Hepatocyte (in vitro differentiated cells): Measurements from ENCODE around the gene KRT85. TPM values are rescaled to one million over a fixed set of nuclear protein-coding genes. Genes with fewer than 3 reads are reported as not detected.

Experiments used
- DNase-seq: peaks from one replicate; pipeline ENCODE4 v3.0.0-alpha.2; 2016; ENCODE audit warnings: low spot score
- H2AFZ ChIP-seq: fragments of 200-600 bp; sonication (generic); 2 replicates; pipeline ENCODE4 v1.6.0; 2016; ENCODE audit warnings: antibody characterized with exemption, mild to moderate bottlenecking
- H3K27ac ChIP-seq: fragments of 200-600 bp; sonication (generic); 2 replicates; pipeline ENCODE4 v1.5.1; 2016; ENCODE audit warnings: mild to moderate bottlenecking
- H3K27me3 ChIP-seq: fragments of 200-600 bp; sonication (generic); 2 replicates; pipeline ENCODE4 v1.6.1; 2016
- H3K36me3 ChIP-seq: fragments of 200-600 bp; sonication (generic); replicated peaks from 2 replicates; pipeline ENCODE4 v1.5.1; 2016; ENCODE audit warnings: low read depth; ENCODE audit not compliant: insufficient read depth
- H3K4me1 ChIP-seq: fragments of 200-600 bp; sonication (generic); 2 replicates; pipeline ENCODE4 v1.5.1; 2016; ENCODE audit warnings: mild to moderate bottlenecking, moderate library complexity; ENCODE audit not compliant: insufficient read depth
- H3K4me2 ChIP-seq: fragments of 200-600 bp; sonication (generic); 2 replicates; pipeline ENCODE4 v1.6.0; 2016
- H3K4me3 ChIP-seq: fragments of 200-600 bp; sonication (generic); 2 replicates; pipeline ENCODE4 v1.5.1; 2016; ENCODE audit warnings: mild to moderate bottlenecking
- H3K79me2 ChIP-seq: fragments of 200-600 bp; sonication (generic); 2 replicates; pipeline ENCODE4 v1.6.0; 2017; ENCODE audit warnings: mild to moderate bottlenecking
- H3K9me2 ChIP-seq: fragments of 200-600 bp; sonication (generic); replicated peaks from 2 replicates; pipeline ENCODE4 v1.6.0; 2017; ENCODE audit warnings: mild to moderate bottlenecking; ENCODE audit not compliant: insufficient read depth
- H3K9me3 ChIP-seq: fragments of 200-600 bp; sonication (generic); 2 replicates; pipeline ENCODE4 v1.5.1; 2016; ENCODE audit warnings: low read depth, mild to moderate bottlenecking
- H4K20me1 ChIP-seq: fragments of 200-600 bp; sonication (generic); 2 replicates; pipeline ENCODE4 v1.6.0; 2016; ENCODE audit warnings: mild to moderate bottlenecking; ENCODE audit not compliant: insufficient read depth, poor library complexity, severe bottlenecking
- EZH2 ChIP-seq: fragments of 200-600 bp; sonication (generic); IDR thresholded peaks from 2 replicates; pipeline ENCODE4 v1.6.1; 2016; ENCODE audit warnings: antibody characterized with exemption, mild to moderate bottlenecking, borderline replicate concordance
- EZH2phosphoT487 ChIP-seq: fragments of 200-600 bp; sonication (generic); IDR thresholded peaks from one replicate; pipeline ENCODE4 v1.6.1; 2018; ENCODE audit warnings: antibody characterized with exemption, mild to moderate bottlenecking, low read depth, moderate library complexity; ENCODE audit not compliant: unreplicated experiment, severe bottlenecking
- WGBS: methylation state at CpG from one replicate; pipeline ENCODE4 v1.1.6; 2016; ENCODE audit warnings: low lambda C conversion rate; ENCODE audit errors: missing lambda C conversion rate; 5-methylcytosine and 5-hydroxymethylcytosine counted together
- polyA plus RNA-seq: library from polyadenylated mRNA; unstranded; fragments of >200 nt; fragmentation: Nextera tagmentation; extraction: Ambion mirVana; gene quantifications from 2 replicates; pipeline ENCODE4 v1.2.1, GENCODE V29; 2016
- total RNA-seq: library from RNA; depleted of rRNA; stranded (reverse); fragments of >200 nt; gene quantifications from 2 replicates; pipeline ENCODE4 v1.2.3, GENCODE V29; 2014
- TF ChIP-seq, protein P1 (sequence below): fragments of 200-600 bp; sonication (generic); IDR thresholded peaks from 2 replicates; pipeline ENCODE4 v1.5.1; 2016; ENCODE audit warnings: antibody characterized with exemption, mild to moderate bottlenecking; ENCODE audit not compliant: poor library complexity

The KRT85 gene
- total and polyA plus RNA-seq, 2 experiments from 2014 or later = not detected

DNA sequence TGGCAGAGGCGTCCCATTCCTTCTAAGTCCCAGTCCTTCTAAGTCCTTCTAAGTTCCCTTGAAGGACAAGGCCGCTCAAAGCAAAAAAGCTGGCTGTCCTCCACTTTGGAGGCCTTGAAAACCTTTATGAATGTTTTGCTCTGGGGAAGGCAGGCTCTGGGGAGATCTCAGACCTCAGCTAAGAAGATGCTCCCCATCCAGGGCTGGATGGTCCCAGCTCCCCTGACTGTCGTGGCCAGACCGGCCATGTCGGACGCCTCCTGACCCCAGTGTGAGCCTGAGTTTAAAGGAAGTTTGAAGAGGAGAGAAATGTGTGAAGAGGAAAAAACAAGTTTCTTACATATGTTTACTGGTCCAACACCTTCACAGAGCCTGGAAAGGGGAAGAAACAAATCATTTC is 12.3 kb upstream of the KRT85 start:
- H2AFZ ChIP-seq = no peak overlapping the region
- TF ChIP-seq, protein P1, sequence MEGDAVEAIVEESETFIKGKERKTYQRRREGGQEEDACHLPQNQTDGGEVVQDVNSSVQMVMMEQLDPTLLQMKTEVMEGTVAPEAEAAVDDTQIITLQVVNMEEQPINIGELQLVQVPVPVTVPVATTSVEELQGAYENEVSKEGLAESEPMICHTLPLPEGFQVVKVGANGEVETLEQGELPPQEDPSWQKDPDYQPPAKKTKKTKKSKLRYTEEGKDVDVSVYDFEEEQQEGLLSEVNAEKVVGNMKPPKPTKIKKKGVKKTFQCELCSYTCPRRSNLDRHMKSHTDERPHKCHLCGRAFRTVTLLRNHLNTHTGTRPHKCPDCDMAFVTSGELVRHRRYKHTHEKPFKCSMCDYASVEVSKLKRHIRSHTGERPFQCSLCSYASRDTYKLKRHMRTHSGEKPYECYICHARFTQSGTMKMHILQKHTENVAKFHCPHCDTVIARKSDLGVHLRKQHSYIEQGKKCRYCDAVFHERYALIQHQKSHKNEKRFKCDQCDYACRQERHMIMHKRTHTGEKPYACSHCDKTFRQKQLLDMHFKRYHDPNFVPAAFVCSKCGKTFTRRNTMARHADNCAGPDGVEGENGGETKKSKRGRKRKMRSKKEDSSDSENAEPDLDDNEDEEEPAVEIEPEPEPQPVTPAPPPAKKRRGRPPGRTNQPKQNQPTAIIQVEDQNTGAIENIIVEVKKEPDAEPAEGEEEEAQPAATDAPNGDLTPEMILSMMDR = no peak
- TF ChIP-seq EZH2phosphoT487 = no peak

DNA sequence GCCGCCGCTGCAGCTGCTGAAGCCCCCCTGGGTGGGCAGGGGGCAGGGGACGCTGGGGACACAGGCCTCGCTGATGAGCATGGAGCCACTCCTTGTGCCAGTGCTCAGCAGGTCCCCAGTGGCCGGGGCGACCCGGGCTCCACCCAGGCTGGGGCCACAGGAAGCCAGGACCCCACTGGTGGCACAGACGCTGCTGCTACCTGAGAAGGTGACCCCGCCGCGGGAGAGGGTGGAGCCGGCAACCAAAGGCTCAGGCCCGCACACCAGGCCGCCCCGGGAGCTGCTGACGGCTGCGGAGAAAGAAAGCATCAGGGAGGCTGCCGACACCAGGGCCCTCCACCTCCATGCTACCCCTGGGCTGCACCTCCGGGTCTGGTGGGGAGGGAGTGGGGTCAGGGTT is 10.8 kb upstream of the KRT85 start:
- Histone ChIP-seq H3K9me3 (no peaks in the 10 kb centered on the region), H3K4me2 (no peak overlapping the region), H2AFZ (no peak overlapping the region), H3K36me3 (no peaks in the 10 kb centered on the region), H3K9me2 (no peaks in the 10 kb centered on the region), H3K4me3 (no peak overlapping the region), H3K79me2 (no peaks in the 10 kb centered on the region), H4K20me1 (no peaks in the 10 kb centered on the region), H3K27me3 (no peaks in the 10 kb centered on the region), H3K4me1 (no peaks in the 10 kb centered on the region), H3K27ac (no peak overlapping the region)
- 94% methylated on average over 14 of the region's 19 CpGs for WGBS
- TF ChIP-seq, protein P1 = no peak
- TF ChIP-seq EZH2phosphoT487 = no peak
- DNase-seq = no peak

More for the DNA sequence above, 12.3 kb upstream of the KRT85 start:
- no peaks in the 10 kb centered on the region for H3K9me2 ChIP-seq
- no peak overlapping the region for H3K27ac ChIP-seq
- no peaks in the 10 kb centered on the region for H3K79me2 ChIP-seq
- no peaks in the 10 kb centered on the region for H3K36me3 ChIP-seq
- DNase-seq = no peak
- no peaks in the 10 kb centered on the region for H3K9me3 ChIP-seq
- no peaks in the 10 kb centered on the region for H3K27me3 ChIP-seq
- 79% methylated on average over 6 of the region's 6 CpGs for WGBS
- H4K20me1 ChIP-seq = no peaks in the 10 kb centered on the region
- H3K4me3 ChIP-seq = no peak overlapping the region
- no peaks in the 10 kb centered on the region for H3K4me1 ChIP-seq
- H3K4me2 ChIP-seq = no peak overlapping the region

DNA sequence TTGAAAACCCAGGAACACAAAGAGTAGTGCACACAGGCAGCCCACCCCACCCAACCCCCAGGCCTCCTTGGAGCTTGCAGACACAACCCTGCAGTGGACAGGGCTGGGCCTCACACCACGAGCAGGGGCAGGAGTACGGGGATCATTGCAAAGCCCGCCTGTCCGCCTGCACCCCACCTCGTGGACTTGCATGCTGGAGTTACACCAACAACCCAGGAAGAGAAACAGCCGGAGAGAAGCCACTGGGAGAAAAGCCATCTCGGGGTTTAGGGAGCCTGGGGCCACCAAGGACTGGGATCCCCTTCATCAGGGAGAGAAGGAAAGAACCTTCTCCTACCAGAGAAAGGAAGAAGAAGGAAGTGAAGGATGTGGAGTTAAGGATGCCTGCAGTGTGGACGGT is 10.0 kb upstream of the KRT85 start:
- H3K27me3 ChIP-seq = no peaks in the 10 kb centered on the region

More for the DNA sequence above, 10.0 kb upstream of the KRT85 start:
- no peak overlapping the region for H3K27ac ChIP-seq
- H3K9me3 ChIP-seq = no peaks in the 10 kb centered on the region
- no peak overlapping the region for H3K4me2 ChIP-seq
- H3K79me2 ChIP-seq = no peaks in the 10 kb centered on the region
- WGBS = 78% methylated on average over 8 of the region's 8 CpGs
- TF ChIP-seq, protein P1 = no peak
- TF ChIP-seq EZH2 (no peak), EZH2phosphoT487 (no peak)
- no peak overlapping the region for H3K4me3 ChIP-seq
- H4K20me1 ChIP-seq = no peaks in the 10 kb centered on the region
- no peaks in the 10 kb centered on the region for H3K9me2 ChIP-seq
- H3K4me1 ChIP-seq = no peaks in the 10 kb centered on the region
- DNase-seq = no peak
- H2AFZ ChIP-seq = no peak overlapping the region
- H3K36me3 ChIP-seq = no peaks in the 10 kb centered on the region
